Right lobe of liver (tissue), 6 donors: Measurements from ENCODE around the gene PON2. TPM values are rescaled to one million over a fixed set of nuclear protein-coding genes. Genes with fewer than 3 reads are reported as not detected.

Experiments
- ATAC-seq, 4 donors: fragments of 200-7000 bp; cut with Tn5 transposase; one replicate each; pipeline ENCODE4 v1.9.1; 2020; ENCODE audit warnings: mild to moderate bottlenecking in 4 of 4, moderate library complexity in 4 of 4
- DNase-seq, 3 donors: peaks; one replicate each; pipeline ENCODE4 v3.0.0-alpha.2; 2020
- H3K27ac ChIP-seq, 3 donors: fragments of 200-600 bp; one replicate each; pipeline ENCODE4 v1.8.0; 2022
- H3K27me3 ChIP-seq, 2 donors: fragments of 200-600 bp; one replicate each; pipeline ENCODE4 v1.8.0; 2022
- H3K36me3 ChIP-seq, 4 donors: fragments of 200-600 bp; sonication (generic) in 1 of 4; one replicate each; pipeline versions ENCODE4 v1.5.1 to v1.8.0; 2017 to 2022; ENCODE audit warnings: control low read depth in 1 of 4
- H3K4me1 ChIP-seq, 4 donors: fragments of 200-600 bp; sonication (generic) in 1 of 4; one replicate each; pipeline versions ENCODE4 v1.5.1 to v1.8.0; 2017 to 2022; ENCODE audit warnings: control low read depth in 1 of 4
- H3K4me3 ChIP-seq, 3 donors: fragments of 200-600 bp; one replicate each; pipeline ENCODE4 v1.8.0; 2022
- H3K9me3 ChIP-seq, 4 donors: fragments of 200-600 bp; sonication (generic) in 1 of 4; one replicate each; pipeline versions ENCODE4 v1.5.1 to v1.8.0; 2017 to 2022; ENCODE audit warnings: control low read depth in 1 of 4
- CTCF ChIP-seq, 4 donors: fragments of 200-600 bp in 3 of 4; fragments of 450-650 bp in 1 of 4; IDR thresholded peaks; one replicate each; pipeline versions ENCODE4 v1.5.1 to v1.8.0; 2016 to 2022; ENCODE audit warnings: antibody characterized with exemption in 4 of 4, mild to moderate bottlenecking in 2 of 4
- POLR2A ChIP-seq: fragments of 450-650 bp; IDR thresholded peaks from one replicate; pipeline ENCODE4 v1.6.1; 2017; ENCODE audit warnings: antibody characterized with exemption, mild to moderate bottlenecking
- WGBS: methylation state at CpG from one replicate; pipeline ENCODE4 v1.1.6; 2018; ENCODE audit warnings: low coverage, low lambda C conversion rate; ENCODE audit not compliant: insufficient coverage; ENCODE audit errors: missing lambda C conversion rate; 5-methylcytosine and 5-hydroxymethylcytosine counted together
- intact Hi-C, 2 donors: fragments of 100-400 bp; cut with DNase I; formaldehyde crosslinking; loops; one replicate each; pipeline versions ENCODE4 v1.11.2 to v1.14.1; 2022
- total RNA-seq, 6 experiments: library from RNA; depleted of rRNA in 2 of 6; stranded (reverse); fragments of >200 nt in 2 of 6; fragmentation: NEBNext Ultra II Directional in 3 of 6; extraction: Animal tissue kit (Norgen Biotek cat#: 25700) in 3 of 6; gene quantifications; one replicate each; pipeline versions ENCODE4 v1.1.0 to v1.2.4, GENCODE V29; 2016 to 2023
- donor health status: DM: no; HTN: yes; CAD: no.
- donor health status: DM: no; HTN: no; CAD: no.
- donor health status: DM: no; HTN: no; CAD: no.
- donor health status: DM: no; HTN: yes; CAD: no.
- donor health status: DM: no; HTN: yes; CAD: no.

PON2 gene
- total RNA-seq, 6 experiments from 2014 or later = 78.6 to 273 (median 127) TPM

GRCh38 chr7:95430864-95431263 lies 4.0 kb downstream of the PON2 start:
- no peaks in the 10 kb centered on the region for H3K27me3 ChIP-seq
- H3K4me1 ChIP-seq = peaks cover 0 to 31% (median 9%) of the 10 kb centered on the region in 4 donors
- WGBS = 0% methylated on average over 2 of the region's 2 CpGs
- no peak for TF ChIP-seq CTCF (IDR thresholded peaks at IDR 0.05)
- TF ChIP-seq POLR2A = no peak
- H3K9me3 ChIP-seq = no peaks in the 10 kb centered on the region
- DNase-seq = peak in 1 of 3 donors; percentile 51
- H3K4me3 ChIP-seq = no peak overlapping the region
- peak overlapping the region in 2 of 3 donors; percentile 25 to 44 for H3K27ac ChIP-seq
- peak; percentile 21 to 74 (median 50) for ATAC-seq
- H3K36me3 ChIP-seq = peaks cover 0 to 5% (median 0%) of the 10 kb centered on the region in 4 donors
- intact Hi-C loops = no loop called here

DNA sequence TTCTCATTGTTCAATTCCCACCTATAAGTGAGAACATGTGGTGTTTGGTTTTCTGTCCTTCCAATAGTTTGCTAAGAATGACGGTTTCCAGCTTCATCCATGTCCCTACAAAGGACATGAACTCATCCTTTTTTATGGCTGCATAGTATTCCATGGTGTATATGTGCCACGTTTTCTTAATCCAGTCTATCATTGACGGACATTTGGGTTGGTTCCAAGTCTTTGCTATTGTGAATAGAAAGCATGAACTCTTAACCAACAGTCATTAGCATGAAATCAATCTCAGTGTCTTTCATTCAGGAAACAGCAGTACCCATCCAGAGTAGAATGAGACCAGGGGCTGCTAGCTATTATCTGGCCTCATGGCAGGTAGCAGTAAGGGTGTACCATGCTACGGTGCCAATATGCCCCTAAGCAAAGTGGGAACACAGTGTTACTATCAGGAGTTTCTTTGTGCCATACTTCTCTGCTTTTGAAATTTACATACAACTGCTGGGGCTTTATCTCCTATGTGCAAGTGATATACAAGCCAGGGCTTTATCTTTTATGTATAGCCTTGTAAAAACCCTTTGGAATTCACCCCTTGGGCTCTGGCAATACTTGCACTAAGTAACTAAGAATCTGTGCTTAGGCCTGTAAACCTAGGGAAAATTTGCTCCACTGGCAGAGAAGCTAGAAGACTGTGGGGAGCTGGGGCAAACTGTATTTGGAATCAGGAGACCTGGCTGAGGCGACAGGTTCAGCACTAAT lies 5.4 kb downstream of the PON2 start:
- no peak for ATAC-seq
- Histone ChIP-seq H3K4me1 (peaks cover 0 to 31% (median 9%) of the 10 kb centered on the region in 4 donors), H3K4me3 (no peak overlapping the region), H3K27me3 (no peaks in the 10 kb centered on the region), H3K36me3 (peaks cover 0 to 5% (median 0%) of the 10 kb centered on the region in 4 donors), H3K9me3 (no peaks in the 10 kb centered on the region), H3K27ac (no peak overlapping the region)
- DNase-seq = no peak
- intact Hi-C loops = no loop called here
- TF ChIP-seq CTCF (IDR thresholded peaks at IDR 0.05) (no peak), POLR2A (no peak)
- WGBS = 26% methylated on average over 4 of the region's 5 CpGs

DNA sequence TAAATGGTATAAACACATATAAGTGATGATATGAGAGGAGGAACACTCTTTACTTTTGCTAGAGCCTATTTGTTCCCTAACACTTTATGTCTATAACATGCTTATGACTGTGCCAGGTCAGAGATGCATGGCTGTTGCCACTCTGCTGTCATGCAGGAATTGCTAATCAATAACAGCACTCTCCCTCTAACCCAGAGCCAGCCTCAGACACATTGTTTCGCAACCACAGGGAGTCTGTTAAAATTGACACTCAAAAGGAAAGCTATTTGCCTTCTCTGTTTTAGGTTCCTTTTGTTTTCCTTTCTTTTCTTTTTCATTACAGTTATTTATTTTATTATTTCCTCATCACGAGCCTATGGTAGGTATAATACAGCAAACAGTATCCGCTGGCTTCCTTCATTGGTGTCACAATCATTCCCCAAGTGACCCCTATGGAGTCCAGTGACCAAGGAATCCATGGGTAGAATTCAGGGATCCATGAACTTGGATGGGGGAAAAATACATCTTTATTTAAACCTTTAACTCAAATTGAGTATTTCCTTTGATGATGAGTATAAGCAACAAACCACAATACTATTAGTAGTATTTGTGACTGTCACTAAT lies 6.8 kb downstream of the PON2 start:
- no peak overlapping the region for H3K27ac ChIP-seq
- no peak overlapping the region for H3K4me3 ChIP-seq
- peak in 1 of 3 donors; percentile 24 for DNase-seq
- peaks cover 0 to 5% (median 0%) of the 10 kb centered on the region in 4 donors for H3K36me3 ChIP-seq
- TF ChIP-seq CTCF (IDR thresholded peaks at IDR 0.05) (no peak), POLR2A (no peak)
- H3K4me1 ChIP-seq = peaks cover 0 to 30% (median 9%) of the 10 kb centered on the region in 4 donors
- H3K9me3 ChIP-seq = no peaks in the 10 kb centered on the region
- peak; percentile 65 to 80 (median 78) for ATAC-seq
- 38% methylated on average over 3 of the region's 3 CpGs for WGBS
- no peaks in the 10 kb centered on the region for H3K27me3 ChIP-seq
- intact Hi-C loops = no loop called here

DNA sequence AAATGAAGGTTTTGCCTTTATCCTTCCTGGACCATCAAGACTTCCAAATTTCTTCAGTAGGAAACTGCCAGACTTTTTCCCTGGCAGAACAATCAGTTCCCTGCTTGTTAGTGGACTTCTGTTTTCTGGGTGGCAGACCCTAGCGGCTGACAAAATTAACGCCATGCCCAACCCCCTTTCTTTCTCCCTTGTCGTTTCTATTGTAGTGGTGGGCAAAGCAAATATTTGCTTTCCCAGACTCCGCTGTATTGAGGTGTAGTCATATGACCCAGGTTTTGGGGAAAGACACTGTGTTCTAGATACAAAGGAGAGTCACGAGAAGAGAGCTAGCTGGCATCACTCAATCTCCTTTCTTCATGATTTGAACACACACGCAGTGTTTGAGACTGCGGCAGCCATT lies 7.7 kb downstream of the PON2 start:
- Histone ChIP-seq H3K4me3 (no peak overlapping the region), H3K27me3 (no peaks in the 10 kb centered on the region), H3K27ac (no peak overlapping the region), H3K4me1 (peaks cover 0 to 39% (median 11%) of the 10 kb centered on the region in 4 donors), H3K36me3 (peaks cover 0 to 5% (median 0%) of the 10 kb centered on the region in 4 donors), H3K9me3 (no peaks in the 10 kb centered on the region)
- no peak for DNase-seq
- intact Hi-C loops = no loop called here
- ATAC-seq = no peak
- 77% methylated on average over 7 of the region's 7 CpGs for WGBS
- TF ChIP-seq CTCF (IDR thresholded peaks at IDR 0.05) (no peak), POLR2A (no peak)
